CD4-positive, alpha-beta T cell treated with Interferon gamma for 1 hour (primary cell): ENCODE measurements around the gene ARHGEF17.

Experiments used
- DNase-seq: peaks from one replicate; pipeline ENCODE4 v3.0.0-alpha.2; 2020

ARHGEF17 gene

DNA sequence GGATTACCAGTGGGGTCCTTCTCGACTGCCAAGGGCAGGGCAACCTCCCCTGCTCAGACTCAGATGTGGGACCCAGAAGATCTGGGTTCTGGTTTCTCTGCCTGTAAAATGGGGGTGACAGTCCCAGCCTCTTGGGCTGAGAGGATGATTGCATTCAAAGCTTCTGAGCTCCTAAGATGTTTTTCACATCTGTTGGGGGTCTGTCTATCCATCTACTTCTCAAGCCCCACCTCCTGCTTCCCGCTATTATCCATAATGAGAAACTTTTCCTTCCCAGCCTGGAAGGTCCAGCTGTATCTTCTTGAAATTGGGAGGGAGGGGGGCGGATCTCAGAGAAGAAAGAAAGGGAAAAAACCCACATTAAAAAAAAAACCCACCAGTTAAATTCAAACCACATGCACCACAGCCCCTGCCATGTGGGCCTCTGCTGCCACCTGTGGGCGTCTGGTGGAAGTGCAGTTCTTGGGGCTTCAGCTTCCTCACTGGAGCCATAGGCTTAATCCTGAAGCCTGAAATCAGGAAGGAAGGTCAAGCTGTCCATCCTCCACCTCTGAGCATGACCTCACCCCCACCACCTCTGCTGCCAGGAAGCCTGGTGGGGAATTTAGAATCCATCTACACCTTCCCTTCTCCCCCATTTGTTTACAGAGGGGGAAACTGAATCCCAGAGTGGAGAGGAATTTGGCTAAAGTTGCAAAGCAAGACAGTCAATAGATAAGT is 27.3 kb downstream of the ARHGEF17 start:
- DNase-seq: peak; percentile 68

DNA sequence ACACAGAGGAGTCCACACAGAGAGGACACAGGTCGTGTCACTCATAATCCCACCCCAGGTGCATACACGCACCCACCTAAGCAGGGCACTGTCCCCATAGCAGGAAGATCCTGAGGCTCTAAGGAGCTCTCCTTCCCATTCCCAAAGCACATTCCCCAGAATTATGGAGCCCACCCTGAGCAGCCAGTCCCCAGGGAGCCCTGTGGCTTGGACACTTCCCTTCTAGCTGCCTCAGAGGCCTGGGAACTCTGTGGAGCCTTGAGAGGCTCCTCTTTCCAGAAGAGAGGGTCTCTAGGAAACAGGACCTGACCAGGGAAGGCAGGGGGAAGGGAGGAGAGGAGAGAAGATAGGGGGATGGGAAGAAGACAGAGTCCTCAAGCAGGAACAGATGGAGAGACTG is 29.8 kb downstream of the ARHGEF17 start:
- no peak for DNase-seq

DNA sequence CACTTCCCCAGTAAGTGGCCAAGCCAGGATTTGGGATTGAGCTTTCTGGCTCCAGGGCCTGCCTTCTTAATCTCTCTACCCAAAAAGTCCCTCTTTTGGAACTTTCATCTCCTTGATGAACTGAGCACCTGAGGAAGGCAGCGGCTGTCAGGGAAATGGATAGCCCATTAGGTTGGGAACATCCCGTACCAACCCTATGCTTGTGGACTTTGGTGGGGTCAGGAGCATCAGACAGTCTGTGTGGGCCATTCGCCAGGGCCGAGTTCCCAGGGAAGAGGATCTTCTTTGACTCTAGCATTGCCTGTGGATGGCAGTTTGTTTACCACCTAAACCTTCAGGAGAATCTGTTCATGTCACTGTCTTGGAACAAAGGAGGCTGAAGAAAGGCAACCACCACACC is 30.2 kb downstream of the ARHGEF17 start:
- DNase-seq: no peak

DNA sequence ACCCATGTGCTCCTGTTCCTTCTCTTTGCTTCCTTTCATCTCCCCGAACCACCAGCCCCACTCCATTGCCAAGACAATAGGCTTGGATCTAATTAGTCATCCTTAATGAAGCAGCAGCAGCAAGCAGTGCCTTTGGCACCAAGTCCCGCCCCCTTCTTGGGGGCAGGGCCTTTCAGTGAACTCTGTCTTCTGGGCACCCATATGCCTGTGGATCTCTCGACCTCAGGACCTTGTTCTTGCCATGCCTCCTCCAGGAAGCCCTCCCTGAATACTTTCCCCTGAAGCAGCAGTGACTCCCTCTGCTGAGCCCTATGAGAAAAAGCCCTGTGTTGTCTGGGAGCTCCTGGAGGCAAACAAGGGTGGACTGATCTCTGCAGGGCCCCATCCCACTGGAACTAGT is 32.1 kb downstream of the ARHGEF17 start:
- DNase-seq: no peak

DNA sequence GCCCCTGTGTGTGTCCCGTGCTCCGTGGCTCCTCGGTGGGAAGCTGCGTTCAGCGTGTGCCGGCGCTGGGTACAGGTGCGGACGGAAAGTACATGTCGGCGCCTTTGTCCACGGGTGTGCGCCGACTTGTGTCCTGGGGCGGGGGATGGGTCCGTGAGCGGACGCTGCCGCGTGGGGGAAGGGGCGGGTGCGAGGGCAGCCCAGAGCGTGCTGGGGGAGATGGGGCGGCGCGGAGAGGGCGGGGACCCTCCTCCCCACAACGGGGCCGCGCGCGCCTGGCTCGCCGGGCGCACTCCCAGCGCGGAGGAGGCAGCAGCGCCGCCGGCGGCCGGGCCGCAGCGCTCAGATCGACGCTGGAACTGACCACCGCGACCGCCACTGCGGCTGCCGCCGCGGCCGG is 34.6 kb downstream of the ARHGEF17 start:
- no peak for DNase-seq

DNA sequence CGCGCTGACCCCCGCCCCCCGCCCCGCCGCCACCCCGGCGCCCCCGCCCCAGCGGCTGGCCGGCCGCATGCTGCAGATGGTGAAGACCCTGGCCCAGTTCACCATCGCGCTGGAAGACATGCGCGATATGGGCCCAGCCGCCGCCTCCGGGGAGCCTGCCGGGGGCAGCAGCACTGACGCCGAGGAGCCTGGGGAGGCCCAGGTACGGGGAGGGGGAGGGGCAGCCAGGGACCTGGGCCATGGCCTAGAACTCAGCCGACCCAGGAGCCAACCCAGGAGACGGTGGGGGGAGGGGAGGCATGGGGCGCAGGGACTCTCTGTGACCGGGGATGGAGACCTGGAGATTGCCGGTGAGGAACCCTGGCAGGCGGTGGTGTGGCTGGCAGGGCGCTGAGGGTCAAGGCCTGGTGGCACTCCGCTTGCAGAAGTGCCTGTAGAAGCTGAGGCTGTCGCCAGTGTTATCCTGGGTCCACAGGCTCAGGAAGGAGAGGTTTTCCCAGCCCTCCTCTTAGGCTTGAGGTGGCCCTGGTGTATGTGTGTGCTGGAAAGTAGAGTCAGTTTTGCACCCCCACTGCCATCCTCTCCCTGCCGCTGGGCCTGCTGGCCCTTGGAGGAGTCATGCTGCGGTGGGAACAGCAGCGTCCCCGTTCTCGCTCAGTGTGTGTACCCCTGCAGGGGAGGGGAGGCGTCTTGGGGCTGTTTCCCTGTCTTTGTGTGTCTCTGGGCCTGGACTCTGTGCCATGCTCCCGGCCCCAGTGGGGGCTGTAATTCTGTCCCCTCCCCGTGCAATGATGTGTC is 35.2 kb downstream of the ARHGEF17 start:
- no peak for DNase-seq

DNA sequence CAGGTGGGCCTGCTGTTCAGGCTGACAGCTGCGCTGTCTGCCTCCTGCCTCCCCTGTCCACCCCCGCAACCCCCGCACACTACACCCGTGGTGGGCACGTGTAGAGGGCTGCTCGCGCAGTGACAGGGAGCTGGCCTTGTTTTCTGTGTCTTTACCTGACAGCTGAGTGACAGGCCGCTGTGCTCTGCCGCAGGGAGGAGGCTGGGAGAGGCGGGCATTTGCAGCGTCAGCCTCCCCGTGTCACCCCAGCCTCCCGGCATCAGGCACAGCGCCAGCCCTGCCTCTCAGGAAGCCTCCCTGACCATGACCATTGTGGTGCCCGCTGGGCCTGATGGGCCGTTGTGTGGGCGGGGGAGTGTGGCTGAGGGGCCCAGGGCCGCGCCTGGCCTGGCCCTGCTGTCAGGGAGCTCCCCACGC is 36.1 kb downstream of the ARHGEF17 start:
- no peak for DNase-seq

DNA sequence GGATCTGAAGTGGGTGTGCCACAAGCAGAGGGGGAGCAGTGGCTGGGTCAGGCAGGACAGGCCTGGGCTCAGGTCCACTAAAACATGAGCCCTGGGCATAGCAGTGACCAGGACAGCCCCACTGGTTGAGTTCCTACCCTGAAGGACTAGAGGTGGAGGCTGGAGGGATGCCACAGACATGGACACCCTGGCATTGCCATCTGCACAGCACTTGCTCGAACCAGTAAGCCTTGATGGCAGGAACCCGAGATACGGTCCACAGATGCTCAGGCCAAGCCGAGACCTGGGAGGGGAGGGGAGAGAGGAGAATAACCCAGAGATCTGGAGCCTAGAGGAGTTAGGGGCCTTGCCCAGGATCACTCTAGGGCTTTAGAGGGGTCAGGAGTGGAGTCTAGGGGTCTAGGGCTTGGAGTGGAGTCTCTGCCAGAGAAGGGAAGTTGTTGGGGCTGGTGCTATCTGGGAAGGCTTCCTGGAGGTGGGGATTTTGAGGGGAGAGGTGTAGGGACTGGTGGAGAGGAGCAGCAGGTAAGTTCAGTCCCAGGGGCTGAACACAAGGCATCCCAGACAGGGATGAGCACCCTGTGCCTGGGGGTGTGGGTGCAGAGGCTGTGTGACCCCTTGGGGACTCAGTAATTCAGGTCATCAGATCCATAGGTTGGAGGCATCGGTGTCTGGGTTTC is 37.5 kb downstream of the ARHGEF17 start:
- DNase-seq: no peak

DNA sequence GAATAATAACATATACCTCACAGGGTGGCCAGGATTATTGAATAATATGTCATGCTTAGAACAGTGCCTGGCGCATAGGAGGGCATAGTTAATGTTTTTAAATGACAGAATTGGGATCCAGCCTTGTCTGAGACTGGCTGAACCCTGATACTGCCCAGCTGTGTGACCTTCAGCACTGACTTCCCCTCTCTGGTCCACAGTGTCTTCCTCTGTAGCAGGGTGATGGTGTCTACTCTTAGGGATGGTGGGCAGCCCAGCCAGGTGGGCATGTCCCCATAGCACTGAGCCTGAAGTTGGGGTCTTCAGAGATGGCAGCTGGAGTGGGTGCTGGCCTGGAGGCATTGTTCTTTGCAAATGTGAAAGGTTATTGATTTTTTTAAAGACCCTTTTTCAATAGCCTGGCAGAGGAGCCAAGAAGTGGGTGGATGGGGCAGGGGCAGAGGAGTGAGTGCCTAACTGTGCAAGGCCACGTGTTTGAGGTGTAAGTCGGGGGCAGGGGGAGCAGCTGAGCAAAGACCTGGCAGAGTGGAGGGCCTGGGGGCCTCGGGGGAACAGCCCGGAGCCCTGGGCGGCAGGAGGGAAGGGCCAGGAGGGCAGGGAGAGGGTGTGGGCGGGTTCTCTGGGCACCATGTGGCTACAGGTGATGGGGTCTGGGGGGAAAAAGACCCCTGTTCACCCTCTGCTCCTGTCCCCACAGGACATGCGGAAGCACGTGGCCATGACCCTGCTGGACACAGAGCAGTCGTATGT is 38.3 kb downstream of the ARHGEF17 start:
- DNase-seq: no peak

DNA sequence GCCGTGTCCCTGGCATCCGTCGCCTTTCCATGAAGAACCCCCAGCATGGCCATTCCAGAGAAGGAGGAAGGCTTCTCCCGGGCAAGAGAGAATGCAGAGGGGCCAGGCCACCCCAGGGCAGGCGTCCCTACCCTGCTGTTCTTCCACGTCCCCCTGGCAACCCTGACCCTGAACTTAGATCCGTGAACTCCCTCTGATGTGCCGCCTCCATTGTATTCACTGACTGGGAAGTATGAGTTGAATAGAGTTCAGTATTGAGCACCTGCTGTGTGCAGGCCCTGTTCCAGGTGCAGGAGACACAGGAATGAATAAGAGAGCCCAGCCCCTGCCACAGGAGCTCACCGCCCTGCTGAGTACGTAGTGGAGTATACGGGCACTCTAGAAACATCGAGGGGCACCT is 39.0 kb downstream of the ARHGEF17 start:
- no peak for DNase-seq

DNA sequence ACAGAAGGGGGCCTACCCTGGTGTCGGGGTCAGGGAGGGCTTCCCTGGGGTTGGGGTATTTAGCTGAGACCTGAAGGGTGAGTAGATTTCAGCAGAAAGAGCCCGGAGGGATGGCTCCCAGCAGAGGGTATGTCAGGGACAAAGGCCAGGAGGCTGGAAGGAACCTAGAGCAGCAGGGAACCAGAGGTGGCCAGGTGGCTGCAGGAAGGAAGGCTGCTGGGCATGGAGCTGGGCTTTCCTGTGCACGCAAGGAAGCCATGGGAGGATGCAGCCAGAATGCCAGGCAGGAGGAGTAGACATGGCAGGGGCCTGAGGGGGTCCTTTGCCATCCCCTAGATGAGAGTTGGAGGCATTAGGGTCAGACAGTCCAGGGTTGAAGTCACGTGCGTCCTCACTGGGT is 40.8 kb downstream of the ARHGEF17 start:
- DNase-seq: no peak

DNA sequence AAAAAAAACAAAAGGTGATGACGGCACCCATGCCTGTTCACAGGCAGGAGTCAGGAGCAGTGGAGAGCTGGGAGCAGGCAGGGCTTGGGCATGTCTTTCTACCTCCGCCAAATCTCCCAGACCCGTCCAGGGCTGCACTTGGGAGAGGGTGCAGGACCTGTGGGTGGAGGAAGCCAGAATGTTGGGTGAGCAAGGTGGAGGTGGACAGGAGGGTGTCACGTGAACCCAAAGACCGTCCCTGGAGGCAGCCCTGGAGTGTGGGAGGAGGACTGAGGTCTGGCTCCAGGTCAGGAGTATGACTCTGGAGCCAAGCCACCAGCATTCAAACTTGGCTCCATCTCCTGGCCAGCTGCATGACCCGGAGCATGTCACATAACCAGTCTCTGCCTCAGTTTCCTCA is 41.6 kb downstream of the ARHGEF17 start:
- DNase-seq: no peak

DNA sequence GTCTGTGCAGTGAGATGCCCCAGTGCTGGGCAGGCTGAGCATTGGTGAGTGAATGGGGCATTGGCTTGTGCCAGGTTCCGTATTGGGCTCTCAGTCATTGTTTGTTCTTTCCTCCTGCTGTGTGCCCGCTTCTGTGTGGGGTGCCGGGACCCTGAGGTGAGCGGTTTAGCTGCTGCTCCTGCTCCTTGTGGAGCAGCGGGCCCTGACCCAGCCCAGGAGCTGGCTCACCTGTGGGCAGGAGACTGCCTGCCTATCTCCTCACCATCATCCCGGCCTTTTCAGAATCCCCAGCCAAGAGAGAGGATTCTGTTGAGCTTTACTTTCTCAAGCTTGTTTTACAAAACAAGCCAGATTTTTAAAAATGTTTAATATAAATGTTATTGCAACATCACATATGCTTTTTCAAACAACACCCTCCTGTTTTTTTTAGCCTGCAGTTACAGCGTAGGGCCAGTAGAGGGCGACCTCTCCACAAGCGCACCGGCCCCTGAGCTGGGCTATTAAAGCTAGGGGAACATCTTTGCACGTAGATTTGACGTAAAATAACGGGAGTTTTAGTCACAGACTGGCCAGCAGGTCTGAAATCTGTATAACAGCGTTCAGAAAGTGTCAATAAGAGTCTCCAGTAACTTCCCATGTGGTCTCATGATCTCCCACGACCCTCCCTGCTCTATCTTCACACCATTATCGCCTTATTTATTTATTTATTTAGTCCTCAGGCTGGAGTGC is 43.0 kb downstream of the ARHGEF17 start:
- peak; percentile 65 for DNase-seq

DNA sequence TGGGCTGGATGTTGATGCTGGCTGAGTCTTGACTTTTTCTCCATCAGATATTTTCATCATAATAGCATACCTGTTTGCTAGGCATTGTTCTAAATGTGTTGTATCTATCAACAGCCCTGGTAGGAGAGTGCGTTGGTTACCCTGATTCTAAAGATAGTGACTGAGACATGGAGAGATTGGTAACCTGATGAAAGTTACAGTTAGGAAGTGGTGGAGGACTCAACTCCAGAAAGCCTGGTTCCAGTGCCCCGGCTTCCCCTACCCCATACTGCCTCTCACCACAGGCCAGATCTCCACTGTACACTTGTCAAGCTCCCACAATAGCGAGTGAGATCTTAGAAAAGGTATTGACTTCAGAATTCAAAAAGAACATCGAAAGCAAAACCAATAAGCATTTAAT is 45.3 kb downstream of the ARHGEF17 start:
- DNase-seq: no peak

DNA sequence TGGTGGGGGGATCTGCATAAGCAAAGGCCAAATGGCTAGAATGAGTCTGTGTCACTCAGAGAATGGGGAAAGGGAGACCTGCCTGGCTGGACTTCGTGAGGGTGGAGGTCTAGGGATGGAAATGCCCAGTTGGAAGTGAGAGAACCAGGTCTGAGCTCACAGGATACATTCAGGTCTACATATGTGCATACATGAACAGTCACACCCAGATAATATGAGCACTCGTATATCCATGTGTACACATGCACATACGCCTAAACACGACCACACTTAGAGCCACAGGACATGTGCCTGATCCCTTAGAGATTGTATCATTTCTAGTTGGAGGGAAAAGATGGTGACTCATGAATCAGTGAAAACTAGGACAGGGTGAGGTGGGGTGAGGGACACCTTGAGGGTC is 47.0 kb downstream of the ARHGEF17 start:
- no peak for DNase-seq

DNA sequence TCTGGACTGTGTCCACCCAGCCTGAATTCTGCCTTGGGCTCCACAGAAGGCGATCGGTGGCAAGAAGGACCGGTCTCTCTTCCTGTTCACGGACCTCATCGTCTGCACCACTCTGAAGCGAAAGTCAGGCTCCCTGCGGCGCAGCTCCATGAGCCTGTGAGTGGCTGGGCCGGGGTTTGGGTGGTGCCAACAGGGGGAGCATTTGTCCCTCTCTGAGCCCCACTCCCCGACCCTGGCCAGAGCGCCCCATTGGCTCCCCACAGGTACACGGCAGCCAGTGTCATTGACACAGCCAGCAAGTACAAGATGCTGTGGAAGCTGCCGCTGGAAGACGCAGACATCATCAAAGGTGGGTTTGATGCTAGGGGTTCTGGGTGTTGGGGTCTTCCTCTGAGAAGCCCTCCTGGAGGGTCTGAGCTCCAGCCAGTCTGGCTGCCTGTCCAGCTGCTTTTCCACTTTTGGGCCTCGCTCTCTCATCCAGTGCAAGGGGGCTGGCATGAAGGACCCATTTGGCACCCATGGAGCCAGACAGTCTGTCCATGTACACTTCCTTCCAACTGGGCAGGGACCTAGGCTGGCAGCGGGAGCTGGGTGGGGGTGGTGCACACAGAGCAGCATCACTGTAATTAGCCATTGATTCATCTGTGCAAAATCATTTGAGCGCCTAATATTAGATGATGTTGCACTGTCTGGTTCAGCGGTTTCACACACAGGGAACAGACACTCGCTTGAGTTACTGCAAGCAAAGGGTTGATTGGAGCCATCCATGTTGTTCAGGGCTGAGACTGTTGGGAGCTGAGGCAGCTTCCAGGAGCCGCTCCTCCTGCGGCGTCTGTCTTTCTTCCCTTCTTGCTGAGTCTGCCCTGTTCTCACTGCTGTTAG is 49.1 kb downstream of the ARHGEF17 start:
- no peak for DNase-seq

DNA sequence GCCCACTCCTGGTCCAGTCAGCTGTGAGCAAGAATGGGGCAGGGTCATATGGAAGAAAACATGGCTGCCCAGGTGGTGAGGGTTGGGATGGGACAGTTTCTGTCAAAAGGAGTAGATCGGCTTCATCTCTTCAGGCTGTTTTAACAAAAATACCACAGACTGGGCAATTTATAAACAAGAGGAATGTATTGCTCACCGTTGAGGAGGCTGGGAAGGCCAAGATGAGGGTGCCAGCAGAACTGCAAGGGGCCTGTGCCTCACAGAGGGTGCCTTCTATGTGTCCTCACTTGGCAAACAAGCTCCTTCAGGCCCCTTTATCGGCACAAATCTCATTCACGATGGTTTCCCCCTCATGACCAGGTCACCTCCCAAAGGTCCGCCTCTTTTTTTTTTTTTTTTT is 50.0 kb downstream of the ARHGEF17 start:
- no peak for DNase-seq

DNA sequence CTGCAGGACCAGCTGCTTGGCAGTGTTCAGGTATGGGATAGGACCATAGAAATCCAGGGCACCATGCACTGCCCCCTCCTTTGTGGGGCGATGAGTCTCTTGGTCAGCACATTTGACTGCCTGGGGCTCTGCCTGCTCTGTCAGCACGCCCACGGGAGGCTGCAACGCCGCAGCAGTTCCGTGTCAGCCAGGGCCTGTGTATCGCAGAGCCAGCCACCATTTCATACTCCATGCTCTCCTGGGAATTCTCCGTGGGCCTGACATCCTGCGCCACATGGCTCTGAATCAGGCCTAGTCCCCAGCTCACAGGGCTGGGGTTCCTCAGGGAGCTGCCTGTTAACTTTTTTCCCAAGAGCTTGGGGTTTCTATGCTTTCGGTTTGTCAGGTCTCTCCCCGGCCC is 51.3 kb downstream of the ARHGEF17 start:
- no peak for DNase-seq

DNA sequence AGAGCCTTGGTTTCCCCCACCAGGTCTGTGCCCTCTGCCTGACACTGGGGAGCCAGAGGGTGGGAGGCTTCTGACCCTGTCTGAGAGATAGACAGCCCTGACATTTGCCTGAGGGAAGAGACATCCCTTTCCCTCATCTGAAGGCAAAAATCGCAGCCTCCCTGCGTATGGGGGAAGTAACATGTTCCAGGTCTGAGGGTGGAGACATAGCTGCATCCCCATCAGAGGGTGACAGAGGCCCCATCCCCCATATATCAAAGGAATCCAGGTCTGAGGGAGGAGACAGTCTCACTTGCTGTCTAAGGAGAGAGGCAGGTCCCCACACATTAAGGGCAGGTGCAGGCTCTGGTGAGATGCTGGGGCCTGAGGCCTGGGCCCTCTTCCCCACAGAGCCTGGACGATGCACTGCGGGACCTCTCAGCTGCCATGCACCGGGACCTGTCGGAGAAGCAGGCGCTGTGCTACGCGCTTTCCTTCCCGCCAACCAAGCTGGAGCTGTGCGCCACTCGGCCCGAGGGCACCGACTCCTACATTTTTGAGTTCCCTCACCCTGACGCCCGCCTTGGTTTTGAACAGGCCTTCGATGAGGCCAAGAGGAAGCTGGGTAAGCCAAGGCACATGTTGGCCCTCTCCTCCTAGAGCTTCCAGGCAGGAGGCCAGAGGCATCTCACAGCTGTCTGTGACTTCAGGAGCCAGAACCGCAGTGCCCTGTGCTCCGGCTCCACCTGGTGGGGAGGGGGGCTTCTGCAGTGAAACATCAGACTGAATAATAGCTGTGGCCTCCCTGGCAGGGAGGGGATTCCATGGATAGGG is 52.1 kb downstream of the ARHGEF17 start:
- peak; percentile 18 for DNase-seq

DNA sequence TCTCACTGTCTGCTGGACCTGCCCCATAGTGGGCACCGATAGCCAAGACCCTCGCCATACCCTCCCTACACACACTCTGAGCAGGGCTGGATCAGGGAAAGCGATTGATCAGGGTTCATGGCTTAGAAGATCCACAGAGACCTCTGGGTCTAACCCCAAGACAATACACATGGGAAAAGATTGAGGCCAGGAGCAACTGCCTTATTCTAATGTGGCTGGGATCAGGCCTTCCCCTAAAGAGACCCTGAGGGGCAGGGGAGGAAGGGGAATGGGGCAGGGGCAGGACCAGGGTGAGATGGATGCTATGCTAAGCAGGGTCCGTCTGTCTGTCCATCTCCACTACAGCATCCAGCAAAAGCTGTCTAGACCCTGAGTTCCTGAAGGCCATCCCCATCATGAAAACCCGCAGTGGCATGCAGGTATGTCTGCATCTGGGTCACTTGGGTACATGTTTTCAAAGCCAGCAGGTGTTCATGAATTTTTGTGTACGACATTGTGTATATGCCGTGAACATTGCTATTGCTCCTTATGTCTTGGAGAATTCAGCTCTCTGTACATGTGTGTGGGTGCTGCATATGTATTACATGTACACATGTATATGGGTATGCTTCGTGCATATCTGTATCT is 52.8 kb downstream of the ARHGEF17 start:
- DNase-seq: no peak
